ENCODE results near the gene ARAP1. TPM values are rescaled to one million over a fixed set of nuclear protein-coding genes. Genes with fewer than 3 reads are reported as not detected.

ARAP1 gene
- total and polyA plus RNA-seq, 2 donors: 36.4 to 92.2 TPM

DNA sequence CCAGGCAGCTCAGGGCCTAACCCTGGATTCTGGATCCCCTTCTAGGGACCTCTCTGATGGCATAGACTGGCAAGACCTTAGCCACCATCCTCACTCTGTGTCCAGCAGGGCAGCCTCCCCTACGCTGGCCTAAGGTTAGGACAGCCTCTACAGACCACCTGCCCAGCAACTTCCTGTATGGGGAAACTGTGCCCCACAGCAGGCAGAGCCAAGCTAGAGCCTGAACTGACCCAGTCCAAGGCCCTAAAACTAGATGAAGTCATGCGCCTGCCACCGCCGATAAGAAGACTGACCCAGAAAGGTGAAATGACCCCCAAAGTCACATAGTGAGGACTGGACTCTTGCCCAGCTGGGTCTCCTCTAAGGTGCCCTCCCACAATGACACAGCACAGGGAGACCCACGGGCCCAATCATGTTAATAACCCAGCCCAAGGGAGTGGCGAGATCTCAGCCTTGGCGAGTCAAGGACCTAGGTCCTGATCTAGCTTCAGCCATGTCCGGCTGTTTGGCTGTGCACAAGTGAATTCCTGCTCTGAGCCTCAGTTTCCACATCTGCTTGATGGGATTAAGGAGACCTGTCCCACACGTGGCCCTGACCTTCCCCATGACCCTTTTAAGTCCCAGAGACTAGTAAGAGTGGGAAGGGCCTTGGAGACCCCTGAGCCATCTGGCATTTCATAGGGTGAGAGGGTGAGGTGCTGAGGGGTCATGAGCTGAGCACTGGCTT lies 24.1 kb upstream of the ARAP1 start:
- H3K4me1 ChIP-seq (ENCODE audit: control insufficient read depth in 2 of 2, insufficient read depth in 2 of 2, low read length in 2 of 2): peaks cover 0 to 17% of the 10 kb centered on the region in 2 donors
- H3K27me3 ChIP-seq (ENCODE audit: control insufficient read depth in 2 of 2, insufficient read depth in 1 of 2, low read length in 1 of 2): peaks cover 2 to 17% of the 10 kb centered on the region in 2 donors
- peaks cover 0 to 2% of the 10 kb centered on the region in 2 donors for H3K9me3 ChIP-seq (ENCODE audit: control insufficient read depth in 2 of 2, insufficient read depth in 1 of 2, low read length in 1 of 2)
- no peak overlapping the region for H3K4me3 ChIP-seq (ENCODE audit: low read length in 2 of 2)
- WGBS: 96% methylated on average over 9 of the region's 9 CpGs
- DNase-seq (ENCODE audit: low read depth in 6 of 9, low spot score in 9 of 9): no peak
- H3K27ac ChIP-seq (ENCODE audit: low read depth in 1 of 2, low read length in 1 of 2): no peak overlapping the region
- H3K36me3 ChIP-seq (ENCODE audit: control insufficient read depth in 2 of 2, insufficient read depth in 2 of 2, low read length in 1 of 2): no peaks in the 10 kb centered on the region

DNA sequence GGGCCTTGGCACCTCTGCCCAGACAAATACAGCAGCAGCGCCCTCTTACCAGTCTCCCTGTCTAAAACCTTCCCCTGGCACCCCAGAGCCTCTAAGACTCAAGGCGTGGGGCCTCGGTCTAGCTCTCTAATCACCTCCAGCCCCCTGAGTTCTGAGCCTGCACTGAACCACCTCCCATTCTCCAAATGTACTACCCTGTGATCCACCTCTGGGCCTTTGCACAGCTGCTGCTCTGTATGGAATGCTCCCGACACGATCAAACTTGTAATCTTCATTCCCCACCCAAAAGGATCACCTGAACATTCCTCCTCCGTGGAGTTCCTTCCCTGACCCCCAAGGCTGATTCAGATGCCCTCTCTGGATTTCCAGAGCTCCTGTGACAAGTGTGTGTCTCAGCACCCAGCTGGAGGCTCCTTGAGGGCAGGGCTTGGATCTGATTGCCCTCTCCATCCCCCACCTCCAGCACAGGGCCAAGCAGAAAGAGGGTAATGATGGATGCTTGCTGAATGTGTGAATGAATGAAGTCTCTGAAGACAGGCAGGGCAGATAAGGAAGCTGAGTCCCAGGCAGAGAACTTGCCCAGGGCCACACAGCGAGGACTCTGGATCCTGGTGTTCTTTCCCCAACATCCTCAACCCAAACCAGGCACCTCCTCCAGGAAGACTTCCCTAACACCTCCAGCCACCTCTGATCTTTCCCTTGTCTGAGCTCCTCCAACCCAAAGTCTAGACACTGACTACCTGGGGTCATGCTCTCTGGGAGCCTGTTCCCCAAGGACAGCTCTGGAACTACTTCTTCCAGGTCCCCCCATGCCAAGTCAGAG lies 23.3 kb upstream of the ARAP1 start:
- no peak for DNase-seq (ENCODE audit: low read depth in 6 of 9, low spot score in 9 of 9)
- H3K36me3 ChIP-seq (ENCODE audit: control insufficient read depth in 2 of 2, insufficient read depth in 2 of 2, low read length in 1 of 2): no peaks in the 10 kb centered on the region

DNA sequence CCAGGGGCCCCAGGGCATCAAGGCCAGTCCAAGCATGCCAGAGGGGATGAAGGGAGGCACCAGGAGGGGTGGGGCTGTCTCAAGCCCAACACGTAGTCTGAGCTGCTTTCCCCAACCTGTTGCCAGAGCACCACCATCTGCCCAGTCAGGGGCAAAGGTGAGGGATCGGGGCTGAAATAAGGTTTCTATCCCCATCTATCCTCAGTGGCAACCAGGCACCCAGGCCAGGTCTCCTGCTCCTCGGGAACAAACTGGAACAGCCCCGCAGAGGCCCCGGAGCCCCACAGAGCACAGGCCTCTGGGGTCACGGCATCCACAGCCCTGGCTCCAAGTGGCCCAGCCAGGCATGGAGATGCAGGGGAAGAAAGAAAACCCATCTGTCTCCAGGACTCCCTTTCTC lies 22.3 kb upstream of the ARAP1 start:
- Histone ChIP-seq H3K36me3 (ENCODE audit: control insufficient read depth in 2 of 2, insufficient read depth in 2 of 2, low read length in 1 of 2) (no peaks in the 10 kb centered on the region), H3K4me1 (ENCODE audit: control insufficient read depth in 2 of 2, insufficient read depth in 2 of 2, low read length in 2 of 2) (peaks cover 0 to 13% of the 10 kb centered on the region in 2 donors), H3K4me3 (ENCODE audit: low read length in 2 of 2) (no peak overlapping the region), H3K27me3 (ENCODE audit: control insufficient read depth in 2 of 2, insufficient read depth in 1 of 2, low read length in 1 of 2) (no peaks in the 10 kb centered on the region), H3K27ac (ENCODE audit: low read depth in 1 of 2, low read length in 1 of 2) (no peak overlapping the region), H3K9me3 (ENCODE audit: control insufficient read depth in 2 of 2, insufficient read depth in 1 of 2, low read length in 1 of 2) (peaks cover 0 to 2% of the 10 kb centered on the region in 2 donors)
- WGBS: 98% methylated on average over 6 of the region's 6 CpGs
- no peak for DNase-seq (ENCODE audit: low read depth in 6 of 9, low spot score in 9 of 9)

More for the DNA sequence above, 23.3 kb upstream of the ARAP1 start:
- Histone ChIP-seq H3K9me3 (ENCODE audit: control insufficient read depth in 2 of 2, insufficient read depth in 1 of 2, low read length in 1 of 2) (peaks cover 0 to 2% of the 10 kb centered on the region in 2 donors), H3K27me3 (ENCODE audit: control insufficient read depth in 2 of 2, insufficient read depth in 1 of 2, low read length in 1 of 2) (peaks cover 0 to 9% of the 10 kb centered on the region in 2 donors), H3K27ac (ENCODE audit: low read depth in 1 of 2, low read length in 1 of 2) (no peak overlapping the region), H3K4me1 (ENCODE audit: control insufficient read depth in 2 of 2, insufficient read depth in 2 of 2, low read length in 2 of 2) (peaks cover 0 to 15% of the 10 kb centered on the region in 2 donors), H3K4me3 (ENCODE audit: low read length in 2 of 2) (no peak overlapping the region)
- WGBS: 97% methylated on average over 7 of the region's 7 CpGs

DNA sequence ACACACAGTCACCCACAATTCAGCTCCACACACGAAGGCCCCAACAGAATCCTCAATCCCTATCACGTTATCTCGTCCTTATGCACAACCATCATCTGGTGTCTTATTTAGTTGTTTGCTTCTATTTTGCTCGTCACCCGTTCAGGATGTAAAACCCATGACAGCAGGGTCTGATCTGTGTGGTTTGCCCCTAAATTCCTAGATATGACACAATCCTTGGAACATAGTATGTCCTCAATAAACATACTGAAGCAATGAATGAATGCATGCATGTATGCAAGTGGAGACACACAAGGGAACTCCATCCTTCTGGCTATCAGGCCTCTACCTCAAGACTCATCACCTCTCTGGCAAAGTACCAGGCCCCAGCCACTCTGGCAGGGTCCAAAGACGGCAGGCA lies 21.5 kb upstream of the ARAP1 start:
- H3K4me1 ChIP-seq (ENCODE audit: control insufficient read depth in 2 of 2, insufficient read depth in 2 of 2, low read length in 2 of 2): peaks cover 0 to 13% of the 10 kb centered on the region in 2 donors
- 79% methylated on average over 6 of the region's 6 CpGs for WGBS
- H3K4me3 ChIP-seq (ENCODE audit: low read length in 2 of 2): no peak overlapping the region
- peaks cover 0 to 2% of the 10 kb centered on the region in 2 donors for H3K9me3 ChIP-seq (ENCODE audit: control insufficient read depth in 2 of 2, insufficient read depth in 1 of 2, low read length in 1 of 2)
- DNase-seq (ENCODE audit: low read depth in 6 of 9, low spot score in 9 of 9): no peak
- no peaks in the 10 kb centered on the region for H3K36me3 ChIP-seq (ENCODE audit: control insufficient read depth in 2 of 2, insufficient read depth in 2 of 2, low read length in 1 of 2)
- H3K27ac ChIP-seq (ENCODE audit: low read depth in 1 of 2, low read length in 1 of 2): no peak overlapping the region
- no peaks in the 10 kb centered on the region for H3K27me3 ChIP-seq (ENCODE audit: control insufficient read depth in 2 of 2, insufficient read depth in 1 of 2, low read length in 1 of 2)

DNA sequence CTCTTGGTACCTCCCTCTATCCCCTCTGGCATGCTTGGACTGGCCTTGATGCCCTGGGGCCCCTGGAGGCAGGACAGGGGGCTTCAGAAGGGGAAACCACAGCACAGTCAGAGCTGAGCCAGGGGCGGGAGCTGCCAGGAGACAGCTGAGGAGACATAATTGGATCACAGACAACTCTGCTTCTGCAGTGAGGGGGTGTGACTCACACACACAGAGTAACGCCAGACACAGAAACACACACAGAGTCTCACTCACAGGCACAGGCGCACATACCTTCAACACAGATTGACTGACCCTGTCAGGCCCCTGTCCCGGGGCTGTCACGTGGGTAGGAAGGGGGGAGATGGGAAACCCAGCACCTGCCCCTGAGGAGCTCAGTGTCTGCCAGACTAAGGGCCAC lies 21.1 kb upstream of the ARAP1 start:
- H3K4me1 ChIP-seq (ENCODE audit: control insufficient read depth in 2 of 2, insufficient read depth in 2 of 2, low read length in 2 of 2): peaks cover 0 to 13% of the 10 kb centered on the region in 2 donors
- WGBS: 84% methylated on average over 5 of the region's 5 CpGs
- no peak for DNase-seq (ENCODE audit: low read depth in 6 of 9, low spot score in 9 of 9)

DNA sequence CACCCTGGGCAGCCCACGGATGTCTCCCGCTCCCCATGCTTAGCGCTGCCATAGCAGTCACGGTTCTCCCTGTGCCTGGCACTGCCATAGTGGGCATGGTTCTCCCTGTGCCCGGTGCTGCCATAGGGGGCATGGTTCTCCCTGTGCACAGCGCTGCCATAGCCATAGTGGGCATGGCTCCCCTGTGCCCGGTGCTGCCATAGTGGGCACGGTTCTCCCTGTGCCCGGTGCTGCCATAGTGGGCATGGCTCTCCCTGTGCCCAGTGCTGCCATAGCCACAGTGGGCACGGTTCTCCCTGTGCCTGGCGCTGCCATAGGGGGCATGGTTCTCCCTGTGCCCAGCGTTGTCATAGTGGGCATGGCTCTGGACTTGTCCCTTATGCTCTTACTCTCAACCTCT lies 19.9 kb upstream of the ARAP1 start:
- DNase-seq (ENCODE audit: low read depth in 6 of 9, low spot score in 9 of 9): no peak
- no peak overlapping the region for H3K27ac ChIP-seq (ENCODE audit: low read depth in 1 of 2, low read length in 1 of 2)

More for the DNA sequence above, 21.1 kb upstream of the ARAP1 start:
- peaks cover 0 to 2% of the 10 kb centered on the region in 2 donors for H3K9me3 ChIP-seq (ENCODE audit: control insufficient read depth in 2 of 2, insufficient read depth in 1 of 2, low read length in 1 of 2)
- H3K27me3 ChIP-seq (ENCODE audit: control insufficient read depth in 2 of 2, insufficient read depth in 1 of 2, low read length in 1 of 2): no peaks in the 10 kb centered on the region
- H3K27ac ChIP-seq (ENCODE audit: low read depth in 1 of 2, low read length in 1 of 2): no peak overlapping the region
- H3K36me3 ChIP-seq (ENCODE audit: control insufficient read depth in 2 of 2, insufficient read depth in 2 of 2, low read length in 1 of 2): no peaks in the 10 kb centered on the region
- no peak overlapping the region for H3K4me3 ChIP-seq (ENCODE audit: low read length in 2 of 2)

DNA sequence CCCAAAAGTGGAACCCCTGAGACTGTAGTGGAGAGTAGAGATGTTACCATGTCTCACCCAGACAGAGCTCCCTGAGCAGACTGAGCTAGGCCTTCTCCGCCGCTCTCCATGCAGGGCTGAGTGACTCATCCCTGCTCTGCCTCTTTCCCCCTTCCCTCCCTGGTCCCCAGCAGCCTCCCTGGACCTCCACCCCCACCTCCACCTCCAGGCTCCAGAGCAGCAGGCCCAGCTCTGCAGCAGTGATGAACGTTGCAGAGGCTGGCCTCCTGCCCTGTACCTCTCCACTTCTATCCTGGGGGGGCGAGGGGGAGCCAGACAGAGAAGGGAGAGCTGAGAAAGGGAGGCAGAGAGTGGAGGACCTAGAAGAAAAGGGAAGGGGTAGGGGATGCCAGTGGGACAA lies 19.3 kb upstream of the ARAP1 start:
- no peak overlapping the region for H3K4me3 ChIP-seq (ENCODE audit: low read length in 2 of 2)
- WGBS: 92% methylated on average over 4 of the region's 4 CpGs
- no peaks in the 10 kb centered on the region for H3K27me3 ChIP-seq (ENCODE audit: control insufficient read depth in 2 of 2, insufficient read depth in 1 of 2, low read length in 1 of 2)
- no peak for DNase-seq (ENCODE audit: low read depth in 6 of 9, low spot score in 9 of 9)
- H3K27ac ChIP-seq (ENCODE audit: low read depth in 1 of 2, low read length in 1 of 2): no peak overlapping the region
- H3K9me3 ChIP-seq (ENCODE audit: control insufficient read depth in 2 of 2, insufficient read depth in 1 of 2, low read length in 1 of 2): peaks cover 0 to 2% of the 10 kb centered on the region in 2 donors
- peaks cover 0 to 13% of the 10 kb centered on the region in 2 donors for H3K4me1 ChIP-seq (ENCODE audit: control insufficient read depth in 2 of 2, insufficient read depth in 2 of 2, low read length in 2 of 2)
- no peaks in the 10 kb centered on the region for H3K36me3 ChIP-seq (ENCODE audit: control insufficient read depth in 2 of 2, insufficient read depth in 2 of 2, low read length in 1 of 2)

More for the DNA sequence above, 19.9 kb upstream of the ARAP1 start:
- WGBS: 97% methylated on average over 12 of the region's 12 CpGs
- peaks cover 0 to 13% of the 10 kb centered on the region in 2 donors for H3K4me1 ChIP-seq (ENCODE audit: control insufficient read depth in 2 of 2, insufficient read depth in 2 of 2, low read length in 2 of 2)
- H3K36me3 ChIP-seq (ENCODE audit: control insufficient read depth in 2 of 2, insufficient read depth in 2 of 2, low read length in 1 of 2): no peaks in the 10 kb centered on the region
- no peak overlapping the region for H3K4me3 ChIP-seq (ENCODE audit: low read length in 2 of 2)
- H3K9me3 ChIP-seq (ENCODE audit: control insufficient read depth in 2 of 2, insufficient read depth in 1 of 2, low read length in 1 of 2): peaks cover 0 to 2% of the 10 kb centered on the region in 2 donors
- no peaks in the 10 kb centered on the region for H3K27me3 ChIP-seq (ENCODE audit: control insufficient read depth in 2 of 2, insufficient read depth in 1 of 2, low read length in 1 of 2)

DNA sequence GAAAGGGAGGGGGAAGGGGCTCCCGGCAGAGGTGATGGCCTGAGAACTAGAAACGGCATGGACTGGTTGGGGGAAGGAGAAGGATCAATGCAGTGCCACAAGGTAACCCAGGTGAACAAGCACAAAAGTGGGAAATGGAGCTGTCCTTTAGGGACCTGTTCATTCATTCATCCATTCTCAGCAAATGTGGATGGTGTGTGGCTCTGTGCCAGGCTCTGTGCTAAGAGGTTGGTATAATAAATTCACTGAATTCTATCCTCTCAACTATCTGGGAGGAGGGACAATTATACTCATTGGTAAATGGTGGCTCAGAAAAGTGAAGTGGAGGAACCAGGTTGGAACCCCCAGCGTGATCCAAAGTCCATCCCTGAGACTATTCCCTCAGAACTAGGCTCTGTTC lies 18.6 kb upstream of the ARAP1 start:
- Histone ChIP-seq H3K4me3 (ENCODE audit: low read length in 2 of 2) (no peak overlapping the region), H3K9me3 (ENCODE audit: control insufficient read depth in 2 of 2, insufficient read depth in 1 of 2, low read length in 1 of 2) (peaks cover 0 to 2% of the 10 kb centered on the region in 2 donors), H3K27ac (ENCODE audit: low read depth in 1 of 2, low read length in 1 of 2) (no peak overlapping the region), H3K27me3 (ENCODE audit: control insufficient read depth in 2 of 2, insufficient read depth in 1 of 2, low read length in 1 of 2) (no peaks in the 10 kb centered on the region), H3K36me3 (ENCODE audit: control insufficient read depth in 2 of 2, insufficient read depth in 2 of 2, low read length in 1 of 2) (no peaks in the 10 kb centered on the region), H3K4me1 (ENCODE audit: control insufficient read depth in 2 of 2, insufficient read depth in 2 of 2, low read length in 2 of 2) (peaks cover 0 to 13% of the 10 kb centered on the region in 2 donors)
- 95% methylated on average over 3 of the region's 3 CpGs for WGBS
- no peak for DNase-seq (ENCODE audit: low read depth in 6 of 9, low spot score in 9 of 9)

DNA sequence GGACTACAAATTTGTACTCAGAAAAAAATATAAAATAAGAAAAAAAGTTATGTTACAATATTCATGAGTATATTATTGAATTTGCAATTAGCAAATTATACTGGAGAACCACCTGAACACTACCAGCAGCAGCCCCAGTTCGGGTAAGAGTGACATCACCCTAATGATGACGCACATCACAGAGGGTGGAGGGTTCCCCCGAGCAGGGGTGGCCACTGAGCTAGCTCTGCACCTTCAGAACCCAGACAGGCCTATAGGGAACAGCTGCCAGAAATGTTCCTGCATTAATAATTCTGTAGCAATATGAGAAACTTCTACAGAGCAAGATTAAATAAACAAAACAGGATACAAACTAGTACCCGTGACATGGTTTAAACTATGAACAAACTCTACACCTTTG lies 17.5 kb upstream of the ARAP1 start:
- DNase-seq (ENCODE audit: low read depth in 6 of 9, low spot score in 9 of 9): no peak

More for the DNA sequence above, 17.5 kb upstream of the ARAP1 start:
- no peak overlapping the region for H3K27ac ChIP-seq (ENCODE audit: low read depth in 1 of 2, low read length in 1 of 2)
- H3K4me1 ChIP-seq (ENCODE audit: control insufficient read depth in 2 of 2, insufficient read depth in 2 of 2, low read length in 2 of 2): peaks cover 0 to 13% of the 10 kb centered on the region in 2 donors
- WGBS: 92% methylated on average over 4 of the region's 4 CpGs
- no peaks in the 10 kb centered on the region for H3K36me3 ChIP-seq (ENCODE audit: control insufficient read depth in 2 of 2, insufficient read depth in 2 of 2, low read length in 1 of 2)
- H3K27me3 ChIP-seq (ENCODE audit: control insufficient read depth in 2 of 2, insufficient read depth in 1 of 2, low read length in 1 of 2): no peaks in the 10 kb centered on the region
- peaks cover 0 to 2% of the 10 kb centered on the region in 2 donors for H3K9me3 ChIP-seq (ENCODE audit: control insufficient read depth in 2 of 2, insufficient read depth in 1 of 2, low read length in 1 of 2)
- H3K4me3 ChIP-seq (ENCODE audit: low read length in 2 of 2): no peak overlapping the region

All from thymus (tissue), 11 donors.